Measurements from ENCODE around the gene ISLR. TPM values are rescaled to one million over a fixed set of nuclear protein-coding genes. Genes with fewer than 3 reads are reported as not detected.

ISLR gene
- total RNA-seq, 1 donor from 2014 or later: 85.6 TPM

DNA sequence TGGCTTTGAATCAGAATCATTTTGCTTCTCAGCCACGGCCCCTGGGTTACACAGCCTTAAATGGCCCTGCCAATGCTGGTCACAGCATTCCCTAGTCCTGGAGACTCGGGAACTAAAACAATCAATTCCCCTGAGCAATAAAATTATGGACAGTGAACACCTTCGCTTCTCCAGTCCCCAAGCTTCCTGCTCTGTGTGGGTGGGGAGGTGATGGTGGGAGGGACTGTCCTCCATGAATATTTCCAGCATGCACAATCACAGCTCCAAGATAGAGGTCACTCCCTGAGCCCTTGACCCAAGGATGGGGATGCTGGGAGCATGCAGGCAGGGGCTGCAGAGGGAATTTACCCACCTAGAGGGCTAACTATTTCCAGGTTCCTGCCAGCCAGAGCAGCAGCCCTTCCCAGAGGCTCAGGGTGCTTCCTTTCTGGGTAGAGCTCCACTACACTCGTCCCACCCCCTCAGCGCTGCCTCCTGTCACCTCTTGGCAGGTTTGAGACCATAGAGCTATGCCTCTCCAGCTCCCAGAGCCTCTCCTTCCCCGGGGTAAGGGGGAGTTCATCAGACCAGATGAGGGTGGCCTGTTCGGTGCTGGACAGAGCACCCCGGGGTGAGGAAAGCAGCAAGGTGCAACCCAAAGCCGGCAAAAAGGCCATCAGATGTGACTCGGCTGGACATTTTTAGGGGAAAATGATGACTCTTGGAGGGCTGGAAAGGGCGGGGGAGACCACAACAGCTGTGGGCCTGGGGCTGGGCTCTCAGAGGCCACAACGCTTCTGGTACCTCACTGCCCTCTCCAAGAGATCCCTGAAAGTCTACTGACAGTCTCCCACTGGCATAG is 48.1 kb downstream of the ISLR start:
- no peaks in the 10 kb centered on the region for H3K36me3 ChIP-seq (ENCODE audit: control insufficient read depth in 3 of 3, insufficient read depth in 3 of 3, low read length in 3 of 3)
- H3K27me3 ChIP-seq (ENCODE audit: control insufficient read depth in 3 of 3, insufficient read depth in 3 of 3, low read length in 3 of 3): peaks cover 21 to 48% (median 27%) of the 10 kb centered on the region in 3 donors

DNA sequence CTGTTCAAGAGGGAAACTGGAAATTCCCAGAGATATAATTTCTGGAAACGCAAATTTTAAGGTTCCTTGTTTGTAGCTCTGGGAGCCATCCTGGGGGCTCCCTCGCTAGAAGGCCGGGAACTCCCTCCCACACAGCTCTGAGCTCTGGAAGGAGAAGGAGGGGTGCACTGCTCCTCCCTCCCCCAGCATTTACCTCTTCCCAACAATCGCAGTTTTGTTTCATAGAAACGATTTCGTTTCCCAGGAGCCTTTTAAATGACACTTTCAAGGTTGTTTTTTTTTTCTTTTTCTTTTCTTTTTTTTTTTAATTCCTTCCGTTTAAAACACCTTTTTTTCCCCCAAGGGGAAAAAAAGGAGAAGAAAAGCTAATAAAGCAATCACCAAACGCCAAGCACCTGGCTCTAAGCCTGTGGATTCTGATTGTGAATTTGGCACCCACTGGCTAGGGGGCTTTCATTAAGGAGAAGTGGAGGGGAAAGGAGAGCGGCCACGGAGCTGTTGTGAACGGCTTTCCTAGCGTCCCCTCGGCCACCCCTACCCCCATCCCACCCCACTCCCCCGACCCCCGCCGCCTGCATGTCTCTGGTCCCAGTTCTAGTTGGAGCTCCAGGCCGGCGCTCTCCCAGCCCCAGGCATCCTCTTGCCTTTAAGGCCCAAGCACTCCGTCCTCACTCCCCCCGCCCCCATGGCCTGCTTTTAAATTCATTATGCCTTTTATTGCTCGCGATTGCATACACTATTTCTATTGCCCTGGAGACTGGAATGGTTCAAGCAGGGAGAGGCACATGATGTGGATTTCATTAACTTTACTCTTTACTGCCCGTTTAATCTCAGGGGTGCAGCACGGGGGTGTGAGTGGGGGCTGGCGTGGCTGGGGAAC is 49.0 kb downstream of the ISLR start:
- Histone ChIP-seq H3K27ac (ENCODE audit: low read depth, low read length) (no peak overlapping the region), H3K9me3 (ENCODE audit: control insufficient read depth in 3 of 3, low read length in 3 of 3) (no peaks in the 10 kb centered on the region), H3K27me3 (ENCODE audit: control insufficient read depth in 3 of 3, insufficient read depth in 3 of 3, low read length in 3 of 3) (peaks cover 26 to 52% (median 28%) of the 10 kb centered on the region in 3 donors), H3K4me3 (ENCODE audit: low read length in 3 of 3) (no peak overlapping the region), H3K4me1 (ENCODE audit: control insufficient read depth in 3 of 3, insufficient read depth in 3 of 3, low read length in 3 of 3) (no peaks in the 10 kb centered on the region), H3K9ac (ENCODE audit: low read depth in 1 of 3, low read length in 3 of 3) (no peak overlapping the region), H3K36me3 (ENCODE audit: control insufficient read depth in 3 of 3, insufficient read depth in 3 of 3, low read length in 3 of 3) (no peaks in the 10 kb centered on the region)

More for the DNA sequence above, 48.1 kb downstream of the ISLR start:
- Histone ChIP-seq H3K9ac (ENCODE audit: low read depth in 1 of 3, low read length in 3 of 3) (no peak overlapping the region), H3K4me1 (ENCODE audit: control insufficient read depth in 3 of 3, insufficient read depth in 3 of 3, low read length in 3 of 3) (no peaks in the 10 kb centered on the region), H3K27ac (ENCODE audit: low read depth, low read length) (no peak overlapping the region), H3K9me3 (ENCODE audit: control insufficient read depth in 3 of 3, low read length in 3 of 3) (no peaks in the 10 kb centered on the region), H3K4me3 (ENCODE audit: low read length in 3 of 3) (no peak overlapping the region)

DNA sequence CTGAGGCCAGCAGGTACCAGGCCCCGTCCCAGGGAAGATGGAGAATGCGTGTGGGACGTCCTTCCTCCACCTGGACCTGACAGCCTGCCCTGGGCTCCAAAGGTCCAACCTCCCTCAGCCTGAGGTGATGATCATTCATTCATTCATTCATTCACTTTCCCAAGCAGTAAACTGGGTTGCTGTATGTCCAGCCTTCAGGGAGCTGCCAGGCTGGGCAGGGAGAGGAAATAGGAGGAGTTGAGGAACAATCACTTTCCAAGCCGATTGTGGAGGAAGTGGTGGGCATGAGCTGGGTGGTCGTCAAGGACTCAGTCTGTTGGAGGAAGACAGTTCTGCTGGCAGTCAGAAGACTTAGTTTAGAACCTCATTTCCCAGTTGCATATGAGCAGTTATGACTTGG is 52.4 kb downstream of the ISLR start:
- Histone ChIP-seq H3K4me1 (ENCODE audit: control insufficient read depth in 3 of 3, insufficient read depth in 3 of 3, low read length in 3 of 3) (peaks cover 11 to 12% (median 11%) of the 10 kb centered on the region in 3 donors), H3K9ac (ENCODE audit: low read depth in 1 of 3, low read length in 3 of 3) (no peak overlapping the region), H3K27ac (ENCODE audit: low read depth, low read length) (no peak overlapping the region), H3K36me3 (ENCODE audit: control insufficient read depth in 3 of 3, insufficient read depth in 3 of 3, low read length in 3 of 3) (no peaks in the 10 kb centered on the region), H3K4me3 (ENCODE audit: low read length in 3 of 3) (no peak overlapping the region), H3K9me3 (ENCODE audit: control insufficient read depth in 3 of 3, low read length in 3 of 3) (no peaks in the 10 kb centered on the region), H3K27me3 (ENCODE audit: control insufficient read depth in 3 of 3, insufficient read depth in 3 of 3, low read length in 3 of 3) (peaks cover 27 to 38% (median 32%) of the 10 kb centered on the region in 3 donors)

Small RNA genes within 50 kb of the gene (small RNA-seq; reads per million reads assigned to genes)
- gene RF00017: not detected

Other genes starting within 250 kb of the ISLR start
- gene LOXL1, start 247.2 kb upstream of the ISLR start, total RNA-seq: 7.8 TPM
- 14.1 TPM for gene STOML1, start 181.4 kb upstream of the ISLR start, total RNA-seq
- gene PML, start 179.0 kb upstream of the ISLR start, total RNA-seq: 14.1 TPM
- 1.0 TPM for gene GOLGA6A, start 91.2 kb upstream of the ISLR start, total RNA-seq
- gene ISLR2, start 43.1 kb upstream of the ISLR start, total RNA-seq: 2.1 TPM
- 1.0 TPM for gene STRA6, start 29.1 kb downstream of the ISLR start, total RNA-seq
- gene CCDC33, start 62.6 kb downstream of the ISLR start, total RNA-seq: 0.52 TPM
- gene CYP11A1, start 193.9 kb downstream of the ISLR start, total RNA-seq: 0.52 TPM